Activated gamma-delta T cell treated with Interleukin-2 at 50 U/mL for 16 hours (primary cell): ENCODE results near the gene UNC79.

Experiments used
- DNase-seq: peaks from one replicate; pipeline ENCODE4 v3.0.0-alpha.2; 2020

UNC79 gene

GRCh38 chr14:93564918-93565317 lies 134.2 kb downstream of the UNC79 start:
- DNase-seq, result no peak

GRCh38 chr14:93566065-93566693 lies 135.4 kb downstream of the UNC79 start:
- no peak for DNase-seq

GRCh38 chr14:93571275-93571674 lies 140.5 kb downstream of the UNC79 start:
- no peak for DNase-seq

- DNase-seq, result no peak
Observed at GRCh38 chr14:93579178-93579577, 148.4 kb downstream of the UNC79 start.

GRCh38 chr14:93582516-93582915 lies 151.8 kb downstream of the UNC79 start:
- DNase-seq, result no peak

- no peak for DNase-seq
Observed at GRCh38 chr14:93587330-93587729, 156.6 kb downstream of the UNC79 start.

- no peak for DNase-seq
Observed at GRCh38 chr14:93591506-93591905, 160.8 kb downstream of the UNC79 start.

- no peak for DNase-seq
Observed at GRCh38 chr14:93592786-93593185, 162.0 kb downstream of the UNC79 start.

- no peak for DNase-seq
Observed at GRCh38 chr14:93606091-93606490, 175.4 kb downstream of the UNC79 start.

- DNase-seq, result no peak
Observed at GRCh38 chr14:93619176-93619793, 188.5 kb downstream of the UNC79 start.

- no peak for DNase-seq
Observed at GRCh38 chr14:93628048-93628447, 197.3 kb downstream of the UNC79 start.

GRCh38 chr14:93629643-93630042 lies 198.9 kb downstream of the UNC79 start:
- DNase-seq, result no peak

- DNase-seq, result no peak
Observed at GRCh38 chr14:93638790-93639189, 208.1 kb downstream of the UNC79 start.

- DNase-seq, result no peak
Observed at GRCh38 chr14:93643127-93643526, 212.4 kb downstream of the UNC79 start.

- no peak for DNase-seq
Observed at GRCh38 chr14:93643676-93644075, 212.9 kb downstream of the UNC79 start.

- no peak for DNase-seq
Observed at GRCh38 chr14:93645200-93645599, 214.5 kb downstream of the UNC79 start.

- no peak for DNase-seq
Observed at GRCh38 chr14:93648440-93649168, 217.9 kb downstream of the UNC79 start.

- no peak for DNase-seq
Observed at GRCh38 chr14:93654599-93654998, 223.9 kb downstream of the UNC79 start.

- no peak for DNase-seq
Observed at GRCh38 chr14:93655078-93655750, 224.5 kb downstream of the UNC79 start.

- DNase-seq, result no peak
Observed at GRCh38 chr14:93657875-93658274, 227.1 kb downstream of the UNC79 start.

- DNase-seq, result no peak
Observed at GRCh38 chr14:93663317-93663716, 232.6 kb downstream of the UNC79 start.

- no peak for DNase-seq
Observed at GRCh38 chr14:93665169-93665568, 234.4 kb downstream of the UNC79 start.

- DNase-seq, result no peak
Observed at GRCh38 chr14:93669632-93670031, 238.9 kb downstream of the UNC79 start.

GRCh38 chr14:93674343-93674742 lies 243.6 kb downstream of the UNC79 start:
- no peak for DNase-seq
